Mucosa of gallbladder (tissue), 1 donor: ENCODE data around the gene CD244. TPM values are rescaled to one million over a fixed set of nuclear protein-coding genes. Genes with fewer than 3 reads are reported as not detected.
A peak's percentile ranks its signal among the peaks of the same experiment; 100 is the strongest.

ENCODE experiments used
- DNase-seq: peaks from one replicate; pipeline ENCODE4 v3.0.0-alpha.2; 2020; ENCODE audit warnings: low spot score
- total RNA-seq: library from RNA; stranded (reverse); gene quantifications from one replicate; pipeline ENCODE4 v1.2.1, GENCODE V29; 2021
- donor health status: DM: no; HTN: no; CAD: no.

The CD244 gene
- total RNA-seq, 1 donor from 2014 or later: 1.5 TPM

DNA sequence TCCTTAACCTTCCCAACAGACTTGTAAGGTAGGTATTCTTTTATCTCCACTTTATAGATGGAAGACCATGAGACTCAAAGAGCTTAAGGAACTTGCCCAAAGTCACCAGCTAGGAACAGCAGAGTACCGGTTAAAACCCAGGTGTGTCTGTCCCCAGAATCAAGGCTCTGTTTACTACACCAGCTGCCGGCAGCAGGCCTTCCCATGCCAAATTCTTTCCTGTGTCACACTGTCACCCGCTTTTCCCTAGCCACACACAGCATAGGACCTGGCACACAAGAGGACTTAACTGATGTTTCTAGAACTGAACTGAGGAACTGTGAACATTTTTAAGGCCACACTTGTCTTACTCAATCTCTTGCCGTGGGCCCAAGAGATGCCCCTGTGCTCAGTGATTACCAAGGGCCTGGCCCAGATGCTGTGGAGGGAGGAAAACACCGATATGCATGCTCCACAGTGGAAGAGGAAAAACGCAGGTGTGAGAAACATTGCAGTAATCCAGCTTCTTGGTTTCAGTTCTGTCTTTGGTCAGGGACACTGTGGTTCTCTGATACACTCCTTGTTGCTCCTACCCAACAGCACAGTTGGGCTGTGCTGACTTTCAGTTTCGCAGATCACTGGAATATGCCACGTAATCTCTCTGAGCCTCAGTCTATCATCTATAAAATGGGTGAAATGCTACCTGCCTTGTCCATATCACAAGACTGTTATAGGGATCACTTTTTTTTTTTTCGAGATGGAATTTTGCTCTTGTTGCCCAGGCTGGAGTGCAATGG lies 80.6 kb downstream of the CD244 start:
- no peak for DNase-seq

GRCh38 chr1:160781186-160781766 lies 81.4 kb downstream of the CD244 start:
- peak; percentile 80 for DNase-seq

DNA sequence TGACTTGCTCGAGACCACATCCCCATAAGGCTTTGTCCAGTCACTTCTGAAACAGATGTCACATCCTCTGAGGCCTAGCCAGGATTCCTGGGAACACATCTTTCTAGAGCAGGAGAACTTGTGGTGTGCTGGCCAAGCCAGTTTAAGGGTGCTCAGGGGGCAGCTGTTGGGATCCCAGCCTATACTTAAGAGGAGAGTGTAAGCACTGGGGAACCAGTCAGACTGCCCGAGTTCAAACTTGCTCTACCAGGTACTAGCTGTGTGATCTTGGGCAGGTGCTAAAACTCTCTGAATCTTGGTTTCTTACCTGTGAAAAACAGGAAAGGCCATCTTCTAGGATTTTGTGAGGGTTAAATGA lies 82.3 kb downstream of the CD244 start:
- no peak for DNase-seq

Other genes with a start within 250 kb of the CD244 start
- 2.8 TPM for gene SLAMF1, start 215.8 kb downstream of the CD244 start, total RNA-seq
- 15.0 TPM for gene CD48, start 151.1 kb downstream of the CD244 start, total RNA-seq
- gene SLAMF7, start 123.6 kb downstream of the CD244 start, total RNA-seq: 2.7 TPM
- gene LY9, start 66.7 kb downstream of the CD244 start, total RNA-seq: 3.9 TPM
- gene ITLN1, start 22.3 kb upstream of the CD244 start, total RNA-seq: 0.29 TPM
- not detected for gene ITLN2, start 91.9 kb upstream of the CD244 start, total RNA-seq
- gene F11R, start 158.3 kb upstream of the CD244 start, total RNA-seq: 173 TPM
- gene TSTD1, start 176.1 kb upstream of the CD244 start, total RNA-seq: 70.9 TPM
- gene USF1, start 183.1 kb upstream of the CD244 start, total RNA-seq: 58.8 TPM
- 16.2 TPM for gene ARHGAP30, start 207.0 kb upstream of the CD244 start, total RNA-seq
- gene NECTIN4, start 226.7 kb upstream of the CD244 start, total RNA-seq: 20.3 TPM
- 14.3 TPM for gene KLHDC9, start 235.5 kb upstream of the CD244 start, total RNA-seq